GM19324 (cell line): ENCODE measurements around the gene ING4.
A peak's percentile ranks its signal among the peaks of the same experiment; 100 is the strongest.

ENCODE experiments used
- ATAC-seq: cut with Tn5 transposase; IDR thresholded peaks from one replicate; pipeline ENCODE4 v1.9.1; 2021; ENCODE audit warnings: mild to moderate bottlenecking, moderate library complexity; ENCODE audit not compliant: unreplicated experiment, low FRiP score

Gene ING4

DNA sequence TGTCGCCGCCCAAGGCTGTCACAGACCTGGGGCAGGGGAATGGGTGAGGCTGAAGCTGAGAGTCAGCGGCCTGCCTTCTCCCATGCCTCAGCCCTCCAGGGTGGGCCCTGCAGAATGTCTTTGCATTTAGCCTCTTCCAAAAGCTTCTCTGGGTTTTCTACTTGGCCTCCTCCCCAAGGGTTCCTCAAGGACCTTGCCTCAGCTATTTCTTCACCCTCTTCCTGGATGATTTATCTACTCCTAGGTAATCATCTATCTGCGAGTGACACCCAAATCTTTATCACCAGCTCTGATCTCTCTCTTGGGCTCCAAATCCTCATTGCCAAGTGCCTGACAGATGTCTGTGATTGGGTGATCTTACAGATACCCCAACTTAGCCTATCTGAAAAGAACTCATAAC is 22.4 kb downstream of the ING4 start:
- ATAC-seq, result no peak

DNA sequence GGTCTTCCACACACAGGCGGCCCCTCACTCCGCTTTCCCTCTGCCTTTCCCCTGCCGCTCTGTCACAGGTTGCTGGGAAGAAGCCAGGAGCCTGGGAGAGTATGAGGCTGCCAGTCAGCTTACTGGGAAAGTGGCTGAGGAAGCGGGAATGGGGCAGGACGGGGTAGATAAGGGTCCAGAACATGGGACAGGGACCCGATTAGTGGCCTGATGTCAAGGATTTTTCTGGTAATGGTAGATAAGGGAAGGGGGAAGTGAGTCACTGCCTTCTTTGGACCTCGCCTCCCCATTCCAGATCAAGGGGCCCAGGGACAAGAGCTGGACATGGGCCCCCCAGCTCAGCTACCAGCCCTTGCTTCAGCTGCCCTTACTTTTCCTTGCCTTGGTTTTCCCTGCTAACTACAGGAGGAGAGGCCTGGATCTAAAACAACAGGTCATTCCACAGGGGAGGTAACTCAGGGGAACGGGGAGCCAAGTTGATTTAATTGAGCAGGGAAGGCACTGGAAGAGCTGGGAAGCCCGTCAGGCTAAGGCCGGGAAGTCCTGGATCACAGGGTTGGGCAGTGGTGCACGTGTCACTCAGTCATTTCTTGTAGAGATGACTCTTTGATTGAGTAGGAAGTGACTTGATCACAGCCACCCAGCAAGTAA is 23.6 kb downstream of the ING4 start:
- ATAC-seq, result no peak

DNA sequence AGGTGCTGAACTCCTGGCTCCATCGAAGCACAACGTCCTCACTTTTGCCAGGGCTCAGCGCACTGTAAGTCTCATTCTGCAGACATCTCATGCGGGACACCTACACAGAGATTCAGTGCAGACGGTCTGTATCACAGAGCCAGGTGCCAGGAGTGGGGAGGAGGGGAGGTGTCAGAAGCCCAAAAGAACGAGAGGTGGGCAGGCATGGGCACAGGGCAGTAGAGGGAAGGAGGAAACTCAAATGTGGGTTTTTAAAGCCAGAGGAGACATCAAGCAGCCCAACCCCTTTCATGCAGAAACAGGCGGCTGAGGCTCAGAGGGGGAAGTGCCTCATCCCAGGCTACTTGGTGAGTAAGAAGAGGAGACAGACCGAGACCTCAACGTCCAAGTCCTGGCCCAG is 24.6 kb downstream of the ING4 start:
- no peak for ATAC-seq

- peak; percentile 57 for ATAC-seq
These were observed 26.9 kb downstream of the ING4 start, which contains the start of gene LPAR5 for GRCh38 chr12:6635856-6636531. TSS of gene LPAR5 (minus strand) at chr12:6635959. CDS start at chr12:6621248, 14,711 bp downstream.

DNA sequence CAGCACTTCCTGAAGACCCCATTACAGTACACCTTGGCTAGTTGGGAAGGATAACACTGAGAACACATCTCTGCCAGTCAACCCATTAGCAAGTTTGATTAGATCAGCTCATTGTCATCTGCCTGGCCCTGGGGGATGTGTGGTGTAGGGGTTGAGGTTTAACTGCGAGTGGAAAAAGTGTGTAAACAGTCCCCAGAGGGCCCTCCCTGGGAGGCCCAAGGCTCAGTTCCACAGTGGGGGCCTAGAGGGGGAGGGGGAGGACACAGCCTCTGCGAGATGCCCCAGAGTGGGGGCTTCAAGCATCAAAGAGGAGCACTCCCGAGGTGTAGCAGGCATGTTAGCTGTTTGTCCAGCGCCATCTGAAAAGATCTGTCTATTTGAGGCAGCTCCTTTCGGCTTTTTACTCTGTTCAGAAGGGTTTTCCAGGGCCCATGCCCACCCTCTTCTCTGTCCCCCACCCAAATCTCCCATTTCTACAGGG is 27.5 kb downstream of the ING4 start:
- ATAC-seq, result peak; percentile 27

GRCh38 chr12:6632026-6632983 is 30.6 kb downstream of the ING4 start:
- peak; percentile 45 for ATAC-seq

- ATAC-seq, result no peak
These were observed 31.4 kb downstream of the ING4 start for GRCh38 chr12:6631549-6631961.

DNA sequence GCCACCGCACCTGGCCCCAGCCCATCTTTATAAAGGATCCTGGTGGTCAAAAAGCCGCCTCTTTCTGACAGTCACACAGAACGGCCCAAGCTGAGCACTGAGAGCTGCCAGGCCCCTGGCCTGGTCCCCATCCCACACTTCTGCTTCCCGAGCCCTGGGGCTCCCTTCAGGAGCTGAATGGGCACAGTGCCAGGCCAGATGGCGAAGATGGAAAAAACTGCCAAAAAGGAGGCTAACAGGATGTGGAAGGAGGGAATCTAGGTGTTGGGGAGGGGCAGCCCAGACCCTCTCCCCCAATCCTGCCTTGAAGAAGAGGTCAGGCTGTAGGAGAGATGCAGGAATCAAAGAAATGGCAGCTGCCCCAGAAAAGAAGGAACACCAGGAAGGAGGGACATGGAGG is 32.2 kb downstream of the ING4 start:
- ATAC-seq, result no peak

GRCh38 chr12:6627616-6628015 is 35.3 kb downstream of the ING4 start:
- ATAC-seq, result no peak

GRCh38 chr12:6626654-6627283 is 36.1 kb downstream of the ING4 start:
- no peak for ATAC-seq

DNA sequence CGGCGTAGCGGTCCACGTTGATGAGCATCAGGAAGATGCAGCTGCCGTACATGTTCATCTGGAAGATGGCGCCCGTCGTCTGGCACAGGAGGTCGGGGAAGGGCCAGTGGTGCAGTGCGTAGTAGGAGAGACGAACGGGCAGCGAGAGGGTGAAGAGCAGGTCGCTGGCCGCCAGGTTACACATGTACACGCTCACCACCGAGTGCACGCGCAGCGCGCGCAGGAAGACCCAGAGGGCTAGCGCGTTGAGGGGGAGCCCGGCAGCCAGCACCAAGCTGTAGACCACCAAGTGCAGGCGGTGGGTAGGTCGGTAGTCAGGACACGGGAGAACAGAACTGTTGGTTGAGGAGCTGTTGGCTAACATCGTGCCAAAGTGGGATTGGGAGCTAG is 42.0 kb downstream of the ING4 start:
- ATAC-seq, result no peak

- ATAC-seq, result no peak
These were observed 42.6 kb downstream of the ING4 start for GRCh38 chr12:6620137-6620884.

DNA sequence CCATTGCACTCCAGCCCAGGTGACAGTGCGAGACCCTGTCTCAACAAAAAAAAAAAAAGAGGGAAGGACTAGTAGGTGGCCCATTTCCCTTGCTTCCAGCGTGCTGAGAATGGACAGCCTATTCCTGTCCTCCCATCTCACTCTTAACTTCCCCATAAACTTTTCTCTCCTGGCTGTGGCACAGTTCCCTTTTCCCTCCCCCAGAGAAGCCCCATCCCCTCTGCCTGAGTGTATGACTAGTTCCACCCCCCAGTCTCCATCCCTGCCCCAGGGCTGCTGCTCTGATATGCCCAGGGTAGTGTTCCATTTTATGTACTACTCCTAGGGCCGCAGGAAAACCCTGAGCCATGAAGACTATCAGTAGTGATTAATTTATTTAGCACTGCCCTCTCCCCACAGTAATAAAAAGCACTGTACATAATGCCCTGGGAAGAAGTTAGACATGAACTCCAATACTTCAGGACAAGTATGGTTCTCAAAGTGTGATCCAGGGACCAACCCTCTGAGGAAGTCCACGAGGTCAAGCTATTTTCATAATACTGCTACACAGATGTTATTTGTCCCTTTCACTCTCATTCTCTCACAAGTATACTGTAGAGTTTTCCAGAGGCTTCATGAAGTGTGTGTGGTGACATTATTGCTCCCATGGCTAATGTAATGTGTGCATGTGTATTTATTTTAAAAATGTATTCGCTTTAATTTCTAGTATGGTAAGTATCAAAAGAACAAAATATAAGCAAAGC is 44.3 kb downstream of the ING4 start:
- ATAC-seq, result no peak

- ATAC-seq, result no peak
These were observed 47.1 kb downstream of the ING4 start for GRCh38 chr12:6615802-6616201.

DNA sequence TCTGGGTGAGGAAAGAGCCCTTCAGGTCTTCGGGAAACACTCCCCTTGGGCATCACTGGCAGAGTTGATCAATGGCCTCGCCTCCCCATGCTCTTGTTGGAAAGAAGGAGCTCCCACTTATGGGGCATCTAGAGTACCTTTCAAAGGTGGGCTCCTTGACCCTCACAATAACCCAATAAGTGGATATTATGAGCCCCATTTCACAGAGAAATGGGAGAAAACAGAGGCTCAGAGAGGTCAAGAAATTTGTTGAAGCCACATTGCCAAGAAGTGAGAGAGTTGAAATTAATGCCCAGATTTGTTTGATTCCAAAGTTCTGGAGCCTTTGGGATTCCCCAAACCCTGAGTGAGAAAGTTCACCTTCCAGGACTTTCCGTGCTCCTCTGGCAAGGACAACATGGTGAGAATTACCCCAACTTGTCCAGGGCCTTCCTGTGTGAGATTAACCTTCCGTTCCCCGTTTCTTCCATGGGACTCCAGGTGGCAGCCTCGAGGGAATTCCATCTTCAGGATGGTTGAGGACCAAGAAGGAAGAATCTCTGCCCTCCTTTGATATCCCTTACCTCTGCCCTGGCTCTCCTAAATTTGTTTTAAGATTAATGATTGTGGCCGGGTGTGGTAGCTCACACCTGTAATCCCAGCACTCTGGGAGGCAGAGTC is 48.3 kb downstream of the ING4 start:
- ATAC-seq, result no peak

- ATAC-seq, result no peak
These were observed 49.0 kb downstream of the ING4 start for GRCh38 chr12:6613776-6614512.

- no peak for ATAC-seq
These were observed 49.7 kb downstream of the ING4 start for GRCh38 chr12:6613015-6613775.
